Lung microvascular endothelial cell (primary cell): ENCODE measurements around the gene DAPL1. TPM values are rescaled to one million over a fixed set of nuclear protein-coding genes. Genes with fewer than 3 reads are reported as not detected.
"Not testable (repeated sequence)": the region's sequence is repeated elsewhere in the genome, so short reads cannot be mapped to it uniquely, and the experiment has no call there.

Source experiments
- DNase-seq, 2 donors: peaks; one replicate each; pipeline versions ENCODE4 v3.0.0 to v3.0.0-alpha.2; 2010; ENCODE audit warnings: low read depth in 2 of 2
- total RNA-seq: library from RNA; depleted of rRNA; stranded (reverse); fragments of >200 nt; gene quantifications from 2 replicates; pipeline ENCODE4 v1.2.1, GENCODE V29; 2014

Gene DAPL1
- total RNA-seq, 1 donor from 2014 or later = not detected

DNA sequence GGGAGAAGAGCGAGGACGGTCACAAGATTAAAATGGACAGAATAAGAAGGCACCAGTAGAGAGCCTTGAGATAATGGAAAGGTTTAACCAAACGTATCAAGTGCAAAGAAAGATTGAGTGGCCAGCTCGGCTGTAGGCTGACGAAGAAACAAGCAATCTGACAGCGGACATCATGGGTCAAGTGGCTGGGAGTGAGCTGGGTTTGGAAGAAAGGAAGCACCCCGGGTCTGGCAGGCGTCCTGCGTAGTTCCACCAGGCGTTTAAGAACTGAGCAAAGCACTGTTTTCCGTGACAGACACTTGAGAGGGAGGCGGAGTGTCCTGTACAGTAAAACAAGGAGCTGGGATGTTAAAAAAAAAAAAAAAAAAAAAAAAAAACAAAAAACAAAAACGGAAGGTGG, 27.1 kb downstream of the DAPL1 start:
- no peak for DNase-seq

DNA sequence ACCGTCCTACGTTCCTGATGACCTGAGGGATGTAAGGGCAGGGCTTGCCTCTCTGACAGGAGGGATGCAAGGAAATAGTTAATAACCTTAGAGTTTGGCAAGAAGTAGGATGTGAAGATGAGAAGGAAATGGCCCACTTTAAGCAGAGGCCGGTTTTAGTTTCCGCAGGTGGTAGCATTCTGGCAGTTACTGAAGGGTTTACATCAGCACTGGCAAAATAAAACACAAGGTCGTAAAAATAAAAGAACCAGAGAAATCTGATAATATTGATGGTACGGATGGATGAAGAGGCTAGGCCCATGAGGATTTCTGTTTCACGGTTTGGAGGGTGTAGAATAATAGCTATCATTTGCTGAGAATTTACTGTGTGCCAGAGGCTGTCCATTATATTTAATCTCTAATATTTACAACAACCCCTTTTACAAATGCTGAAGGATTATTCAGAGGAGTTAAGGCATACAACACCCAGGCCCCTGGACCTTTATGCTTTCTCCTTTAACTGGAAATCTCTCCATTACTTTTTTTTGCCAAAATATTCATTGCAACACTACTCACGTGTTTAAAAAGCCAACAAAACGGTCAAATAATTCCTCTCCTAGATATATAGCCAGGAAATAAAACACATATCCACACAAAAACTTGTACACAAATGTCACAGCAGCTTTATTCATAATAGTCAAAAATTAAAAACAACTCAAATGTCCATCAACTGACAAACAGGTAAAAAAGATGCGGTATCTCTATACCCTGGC, 28.5 kb downstream of the DAPL1 start:
- DNase-seq = no peak

DNA sequence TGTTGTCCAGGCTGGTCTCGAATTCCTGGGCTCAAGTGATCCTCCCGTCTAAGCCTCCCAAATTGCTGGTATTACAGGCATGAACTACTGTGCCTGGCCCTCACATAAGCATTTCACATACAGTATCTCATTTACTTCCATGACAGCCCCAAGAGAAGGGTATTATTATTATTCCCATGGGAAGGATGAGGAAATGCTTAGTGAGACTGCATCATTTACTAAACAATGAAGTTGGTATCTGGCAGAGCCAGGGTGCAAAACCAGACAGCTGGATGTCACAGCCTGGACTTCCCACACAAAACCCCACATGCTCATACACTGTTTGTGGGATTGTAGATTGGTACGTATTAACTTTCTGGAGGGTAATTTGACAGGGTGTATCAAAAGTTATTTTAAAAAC, 29.9 kb downstream of the DAPL1 start:
- no peak for DNase-seq

DNA sequence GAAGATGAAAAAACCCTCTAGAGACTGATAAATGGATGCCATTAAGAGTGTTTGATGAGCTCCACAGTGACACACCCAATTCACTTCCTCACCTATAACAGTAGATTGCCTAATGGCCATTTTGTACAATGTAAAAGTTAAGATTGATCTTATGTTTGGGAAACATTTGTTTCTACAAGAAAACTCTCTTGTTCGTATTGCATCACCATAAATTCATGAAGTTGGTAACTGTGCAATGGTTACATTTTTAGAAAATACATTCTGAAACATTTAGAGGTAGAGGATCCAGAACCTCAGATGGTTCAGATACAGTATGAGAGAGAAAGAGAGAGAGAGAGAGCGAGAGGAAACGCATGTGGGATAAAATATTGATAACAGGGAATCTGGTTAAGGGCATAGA, 31.8 kb downstream of the DAPL1 start:
- no peak for DNase-seq

DNA sequence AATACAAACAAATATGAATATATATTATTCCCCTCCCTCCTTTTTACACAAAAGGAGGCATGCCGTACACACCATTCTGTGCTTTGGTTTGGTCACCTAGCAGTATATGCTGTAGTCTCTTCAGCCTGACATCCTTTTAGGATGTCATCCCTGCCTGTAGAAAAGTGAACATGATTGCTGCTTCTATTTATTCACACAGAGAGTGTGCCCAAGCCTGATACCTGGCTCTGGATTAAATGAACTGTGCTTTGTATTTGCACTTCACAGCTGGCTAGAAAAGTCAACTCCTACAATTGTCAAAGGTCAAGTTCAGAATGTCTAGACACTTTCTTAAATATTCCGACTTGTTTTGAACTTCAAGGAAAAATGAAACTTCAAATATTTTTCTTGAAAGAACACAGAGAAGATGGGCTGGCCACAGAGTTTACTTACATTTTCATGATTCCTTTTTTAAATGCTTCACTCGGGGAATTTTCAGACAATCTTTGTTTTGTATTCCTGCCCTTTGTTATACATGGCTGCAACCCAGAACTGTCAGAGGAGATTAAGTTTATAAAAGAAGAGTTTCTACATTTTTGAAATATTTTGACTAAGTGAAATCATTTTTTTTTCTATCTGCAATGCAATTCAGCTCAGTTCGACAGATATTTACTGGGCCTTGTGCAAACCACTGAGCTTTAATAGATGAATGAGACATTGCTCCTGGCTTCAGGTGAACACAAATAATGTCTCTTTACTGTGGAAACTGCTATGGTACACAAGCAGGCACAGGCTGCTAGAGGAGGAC, 33.5 kb downstream of the DAPL1 start:
- peak in 1 of 2 donors; percentile 11 for DNase-seq

DNA sequence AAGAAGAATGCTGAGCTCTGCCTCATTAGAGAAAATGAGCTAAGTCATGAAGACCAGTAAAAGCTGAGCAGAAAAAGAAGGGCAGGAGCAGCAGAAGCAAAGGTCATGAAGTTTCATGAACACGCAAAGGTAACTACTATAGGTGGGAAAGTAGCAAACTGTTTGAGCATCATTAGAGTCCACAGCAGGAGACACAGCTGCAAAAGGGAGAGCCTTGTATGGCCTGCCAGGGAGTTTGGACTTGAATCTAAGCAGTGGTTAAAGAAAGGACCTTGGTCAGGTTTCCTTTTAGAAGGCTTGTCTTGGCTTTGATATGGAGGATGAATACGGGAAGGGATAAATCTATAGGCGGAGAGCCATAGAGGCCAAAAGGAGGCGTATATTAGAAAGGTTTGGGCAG, 34.0 kb downstream of the DAPL1 start:
- no peak for DNase-seq

DNA sequence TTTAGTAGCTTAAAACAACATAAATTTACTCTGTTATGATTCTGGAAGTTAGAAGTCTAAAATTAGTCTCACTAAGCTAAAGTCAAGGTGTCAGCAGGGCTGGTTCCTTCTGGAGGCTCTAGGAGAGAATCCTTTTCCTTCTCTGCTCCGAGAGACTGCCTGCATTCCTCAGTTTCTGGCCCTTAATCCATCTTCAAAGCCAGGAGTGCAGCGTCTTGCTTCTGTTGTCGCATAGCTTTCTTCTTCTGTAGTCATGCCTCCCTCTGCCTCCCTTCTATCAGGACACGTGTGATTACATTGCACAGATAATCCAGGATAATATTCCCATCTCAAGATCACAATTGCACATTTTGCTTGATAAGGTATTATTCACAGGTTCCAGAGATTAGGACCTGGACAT, 35.1 kb downstream of the DAPL1 start:
- DNase-seq = no peak

DNA sequence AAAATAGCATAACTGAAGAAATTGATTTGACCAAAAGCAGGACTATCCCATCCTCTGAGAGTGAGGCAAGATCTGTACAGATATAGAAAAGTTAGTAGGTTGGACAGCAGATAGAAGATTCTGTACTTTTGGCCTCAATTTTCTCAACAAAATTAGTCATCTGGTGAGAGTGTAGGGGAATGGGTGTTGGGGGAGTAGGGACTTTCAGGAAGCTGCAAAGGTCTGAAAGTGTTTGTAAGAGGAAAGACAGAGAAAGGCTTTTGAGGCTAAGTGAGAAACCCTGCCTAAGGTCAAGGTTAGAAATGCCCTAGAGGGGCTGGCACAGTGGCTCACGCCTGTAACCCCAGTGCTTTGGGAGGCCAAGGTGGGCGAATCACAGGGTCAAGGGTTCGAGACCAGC, 40.3 kb downstream of the DAPL1 start:
- DNase-seq = no peak

GRCh38 chr2:158837645-158838044, 42.5 kb downstream of the DAPL1 start:
- DNase-seq = no peak

DNA sequence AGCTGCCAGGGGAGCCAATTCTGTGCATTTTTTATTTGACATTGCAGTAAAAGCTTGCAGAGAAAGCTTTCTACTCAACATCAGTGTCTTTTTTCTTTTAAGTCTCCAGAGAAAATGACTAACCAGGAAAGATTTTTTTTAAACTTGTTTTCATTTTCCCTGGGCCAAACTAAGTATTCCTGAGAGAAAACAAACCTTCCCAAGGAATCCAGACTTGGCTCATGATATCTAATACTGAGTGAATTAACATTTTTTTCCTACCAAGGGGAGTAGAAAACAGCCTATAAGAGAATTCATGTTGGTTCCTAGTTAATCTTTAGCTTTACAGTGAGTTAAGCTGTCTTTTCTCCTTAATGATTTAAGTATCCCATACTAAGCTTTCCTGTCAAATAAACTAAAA, 46.7 kb downstream of the DAPL1 start:
- DNase-seq = no peak

DNA sequence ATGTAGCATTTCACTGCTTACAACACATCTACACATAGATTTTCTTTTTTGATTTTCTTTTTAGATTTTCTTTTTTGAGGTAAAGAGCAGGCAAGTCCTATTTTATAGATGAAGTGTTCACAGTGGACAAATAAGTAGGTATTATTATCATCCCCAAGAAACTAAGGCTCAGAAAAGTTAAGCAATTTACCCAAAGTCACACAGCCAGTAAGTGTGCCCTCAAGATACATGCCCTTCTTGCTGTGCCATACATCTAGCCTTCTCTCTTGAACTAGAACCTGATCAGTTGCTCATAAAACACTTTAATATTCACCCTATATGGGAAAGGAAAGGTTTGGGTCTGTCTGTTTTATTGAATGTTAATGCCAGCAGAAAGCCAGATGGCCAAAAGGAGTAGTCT, 50.3 kb downstream of the DAPL1 start:
- no peak for DNase-seq

- DNase-seq = peak in 1 of 2 donors; percentile 42
Measured at GRCh38 chr2:158845859-158846258, 50.7 kb downstream of the DAPL1 start.

GRCh38 chr2:158847526-158847925, 52.4 kb downstream of the DAPL1 start:
- DNase-seq = not testable (repeated sequence)

GRCh38 chr2:158848031-158848970, 53.2 kb downstream of the DAPL1 start:
- DNase-seq = not testable (repeated sequence)

DNA sequence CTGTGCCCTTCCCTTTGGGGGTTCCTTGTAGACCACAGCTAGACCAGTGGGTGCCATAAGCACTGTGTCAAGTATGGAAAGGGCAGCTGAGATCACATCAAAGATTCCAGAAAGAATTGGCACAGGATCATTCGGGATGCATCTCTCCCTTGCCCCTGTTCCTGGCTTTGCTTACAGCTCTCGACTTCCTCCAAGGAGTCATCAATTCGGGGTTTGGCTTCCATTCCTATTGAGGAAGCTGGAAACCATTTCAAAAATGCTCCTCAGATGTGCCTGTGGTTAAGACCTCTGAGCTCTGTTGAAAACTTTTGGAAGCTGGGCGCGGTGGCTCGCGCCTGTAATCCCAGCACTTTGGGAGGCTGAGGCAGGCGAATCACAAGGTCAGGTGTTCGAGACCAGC, 65.1 kb downstream of the DAPL1 start:
- DNase-seq = not testable (repeated sequence)

- DNase-seq = not testable (repeated sequence)
Measured at GRCh38 chr2:158861626-158862025, 66.5 kb downstream of the DAPL1 start.

DNA sequence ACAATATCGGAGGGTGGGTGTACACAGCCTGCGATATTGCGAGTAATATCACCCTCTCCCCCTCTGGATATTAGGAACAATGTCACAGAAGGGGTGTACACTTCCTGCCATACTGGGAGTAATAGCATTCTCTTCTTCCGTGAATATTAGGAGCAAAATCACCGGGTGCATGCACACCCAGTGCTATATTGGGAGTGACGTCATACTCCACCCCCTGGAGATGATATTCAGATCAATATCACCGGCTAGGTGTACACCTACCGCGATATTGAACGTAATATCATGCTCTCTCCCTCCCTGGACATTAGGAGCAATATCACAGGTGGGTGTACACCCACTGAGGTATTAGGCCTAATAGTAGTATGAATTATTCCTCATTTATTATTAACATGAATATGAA, 70.4 kb downstream of the DAPL1 start:
- not testable (repeated sequence) for DNase-seq

Other genes with a start within 250 kb of the DAPL1 start
- gene TANC1, start 173.3 kb downstream of the DAPL1 start, total RNA-seq = 46.6 and 64.7 TPM in 2 replicates